HG03103 (cell line): Measurements from ENCODE around the gene CLCN6.

Source experiments
- ATAC-seq: cut with Tn5 transposase; IDR thresholded peaks from one replicate; pipeline ENCODE4 v1.9.1; 2021; ENCODE audit warnings: low read depth; ENCODE audit not compliant: unreplicated experiment

Gene CLCN6

GRCh38 chr1:11874624-11875023, 68.6 kb downstream of the CLCN6 start:
- no peak for ATAC-seq

- ATAC-seq = no peak
Measured at GRCh38 chr1:11875094-11875493, 69.1 kb downstream of the CLCN6 start.

GRCh38 chr1:11877074-11877473, 71.1 kb downstream of the CLCN6 start:
- no peak for ATAC-seq

- no peak for ATAC-seq
Measured at GRCh38 chr1:11878081-11878890, 72.3 kb downstream of the CLCN6 start.

- ATAC-seq = no peak
Measured at GRCh38 chr1:11878891-11879190, 72.8 kb downstream of the CLCN6 start.

GRCh38 chr1:11879311-11880180, 73.6 kb downstream of the CLCN6 start:
- no peak for ATAC-seq

GRCh38 chr1:11880181-11880575, 74.2 kb downstream of the CLCN6 start:
- no peak for ATAC-seq

- ATAC-seq = no peak
Measured at GRCh38 chr1:11880911-11881748, 75.1 kb downstream of the CLCN6 start.

GRCh38 chr1:11881749-11882441, 75.9 kb downstream of the CLCN6 start:
- no peak for ATAC-seq

GRCh38 chr1:11882814-11883538, 77.0 kb downstream of the CLCN6 start:
- ATAC-seq = no peak

- no peak for ATAC-seq
Measured at GRCh38 chr1:11885916-11886315, 79.9 kb downstream of the CLCN6 start.

GRCh38 chr1:11886986-11887665, 81.1 kb downstream of the CLCN6 start:
- no peak for ATAC-seq

GRCh38 chr1:11887666-11888007, 81.6 kb downstream of the CLCN6 start:
- ATAC-seq = no peak

GRCh38 chr1:11888206-11888876, 82.3 kb downstream of the CLCN6 start:
- ATAC-seq = no peak

- no peak for ATAC-seq
Measured at GRCh38 chr1:11888877-11889208, 82.9 kb downstream of the CLCN6 start.

GRCh38 chr1:11891433-11892186, 85.6 kb downstream of the CLCN6 start:
- ATAC-seq = no peak
